ENCODE measurements around the gene MCEE.

DNA sequence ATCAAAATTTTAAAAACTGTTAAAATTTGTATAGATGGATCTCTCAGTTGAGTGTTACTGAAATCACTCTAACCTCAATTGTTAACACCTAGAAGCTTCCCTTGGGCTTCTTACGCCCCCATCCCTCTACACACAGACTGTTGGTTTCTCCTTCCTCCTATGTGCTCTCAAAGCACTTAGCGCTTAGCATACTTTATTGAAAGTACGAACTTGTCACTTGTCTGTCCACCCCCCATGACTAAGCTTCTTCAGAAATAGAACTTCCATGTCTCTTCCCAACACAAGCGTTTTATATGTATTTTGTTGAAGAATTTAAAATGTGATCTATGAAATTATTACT is 846 bp upstream of the MCEE start:
- TF ChIP-seq, protein P1, sequence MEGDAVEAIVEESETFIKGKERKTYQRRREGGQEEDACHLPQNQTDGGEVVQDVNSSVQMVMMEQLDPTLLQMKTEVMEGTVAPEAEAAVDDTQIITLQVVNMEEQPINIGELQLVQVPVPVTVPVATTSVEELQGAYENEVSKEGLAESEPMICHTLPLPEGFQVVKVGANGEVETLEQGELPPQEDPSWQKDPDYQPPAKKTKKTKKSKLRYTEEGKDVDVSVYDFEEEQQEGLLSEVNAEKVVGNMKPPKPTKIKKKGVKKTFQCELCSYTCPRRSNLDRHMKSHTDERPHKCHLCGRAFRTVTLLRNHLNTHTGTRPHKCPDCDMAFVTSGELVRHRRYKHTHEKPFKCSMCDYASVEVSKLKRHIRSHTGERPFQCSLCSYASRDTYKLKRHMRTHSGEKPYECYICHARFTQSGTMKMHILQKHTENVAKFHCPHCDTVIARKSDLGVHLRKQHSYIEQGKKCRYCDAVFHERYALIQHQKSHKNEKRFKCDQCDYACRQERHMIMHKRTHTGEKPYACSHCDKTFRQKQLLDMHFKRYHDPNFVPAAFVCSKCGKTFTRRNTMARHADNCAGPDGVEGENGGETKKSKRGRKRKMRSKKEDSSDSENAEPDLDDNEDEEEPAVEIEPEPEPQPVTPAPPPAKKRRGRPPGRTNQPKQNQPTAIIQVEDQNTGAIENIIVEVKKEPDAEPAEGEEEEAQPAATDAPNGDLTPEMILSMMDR (IDR thresholded peaks at IDR 0.05; ENCODE audit: low read length): no peak
- no peak for TF ChIP-seq EZH2 (IDR thresholded peaks at IDR 0.05; ENCODE audit: borderline replicate concordance, low read length)

Data from OCI-LY1 (cell line).